DOHH2 (cell line): ENCODE measurements around the gene FANK1.

ENCODE experiments used
- H3F3A ChIP-seq: fragments of 200-600 bp; sonication (generic), shearing (Covaris generic); 2 replicates; pipeline ENCODE4 v1.6.0; 2016; ENCODE audit warnings: antibody characterized with exemption, mild to moderate bottlenecking; ENCODE audit not compliant: control insufficient read depth, insufficient read depth
- H3K27ac ChIP-seq: fragments of 200-600 bp; sonication (generic); 2 replicates; pipeline ENCODE4 v1.5.1; 2014; ENCODE audit warnings: low read depth, mild to moderate bottlenecking, low read length, moderate library complexity
- H3K27me3 ChIP-seq: fragments of 200-600 bp; sonication (generic); 2 replicates; pipeline ENCODE4 v1.6.1; 2014; ENCODE audit warnings: mild to moderate bottlenecking, low read length, mixed read lengths; ENCODE audit not compliant: control insufficient read depth
- H3K36me3 ChIP-seq: fragments of 200-600 bp; sonication (generic); 2 replicates; pipeline ENCODE4 v1.6.1; 2014; ENCODE audit warnings: mild to moderate bottlenecking, low read length, moderate library complexity, mixed read lengths; ENCODE audit not compliant: control insufficient read depth
- H3K4me1 ChIP-seq: fragments of 200-600 bp; sonication (generic); 2 replicates; pipeline ENCODE4 v1.6.1; 2014; ENCODE audit warnings: mild to moderate bottlenecking, low read length, mixed read lengths; ENCODE audit not compliant: control insufficient read depth
- H3K4me2 ChIP-seq: fragments of 200-600 bp; sonication (generic); 2 replicates; pipeline ENCODE4 v1.6.0; 2014; ENCODE audit warnings: mild to moderate bottlenecking, low read length, moderate library complexity
- H3K4me3 ChIP-seq: fragments of 200-600 bp; sonication (generic); 2 replicates; pipeline ENCODE4 v1.5.1; 2014; ENCODE audit warnings: mild to moderate bottlenecking, low read length, mixed read lengths
- H3K79me2 ChIP-seq: fragments of 200-600 bp; sonication (generic); 2 replicates; pipeline ENCODE4 v1.6.1; 2014; ENCODE audit warnings: mild to moderate bottlenecking, low read length, mixed read lengths; ENCODE audit not compliant: control insufficient read depth
- H3K9me2 ChIP-seq: fragments of 200-600 bp; sonication (generic); replicated peaks from 2 replicates; pipeline ENCODE4 v1.6.1; 2014; ENCODE audit warnings: mild to moderate bottlenecking, low read length, mixed read lengths; ENCODE audit not compliant: control insufficient read depth
- H3K9me3 ChIP-seq: fragments of 200-600 bp; sonication (generic); 2 replicates; pipeline ENCODE4 v1.6.1; 2014; ENCODE audit warnings: antibody characterized with exemption, low read length, mixed read lengths; ENCODE audit not compliant: control insufficient read depth, insufficient read depth
- H4K20me1 ChIP-seq: fragments of 200-600 bp; sonication (generic); 2 replicates; pipeline ENCODE4 v1.6.0; 2014; ENCODE audit warnings: low read depth, mild to moderate bottlenecking, antibody characterized with exemption, low read length, moderate library complexity; ENCODE audit not compliant: control insufficient read depth, insufficient read depth
- EZH2phosphoT487 ChIP-seq: fragments of 200-600 bp; sonication (generic); IDR thresholded peaks from 2 replicates; pipeline ENCODE4 v1.6.1; 2017; ENCODE audit warnings: borderline replicate concordance, mild to moderate bottlenecking, antibody characterized with exemption, low read length, moderate library complexity, mixed read lengths
- TF ChIP-seq, protein P1 (sequence below): fragments of 200-600 bp; sonication (generic); IDR thresholded peaks from one replicate; pipeline ENCODE4 v1.5.1; 2014; ENCODE audit warnings: antibody characterized with exemption, mild to moderate bottlenecking, low read depth, low read length; ENCODE audit not compliant: poor library complexity, severe bottlenecking

The FANK1 gene

GRCh38 chr10:126042906-126043305 is 146.5 kb downstream of the FANK1 start:
- no peak overlapping the region for H3K27ac ChIP-seq
- no peaks in the 10 kb centered on the region for H3K9me3 ChIP-seq
- H3F3A ChIP-seq: no peaks in the 10 kb centered on the region

GRCh38 chr10:126043389-126043788 is 147.0 kb downstream of the FANK1 start:
- Histone ChIP-seq H3F3A (no peaks in the 10 kb centered on the region), H3K79me2 (no peaks in the 10 kb centered on the region), H3K36me3 (no peaks in the 10 kb centered on the region), H4K20me1 (no peaks in the 10 kb centered on the region), H3K4me2 (no peak overlapping the region), H3K27me3 (no peaks in the 10 kb centered on the region), H3K9me3 (no peaks in the 10 kb centered on the region), H3K4me1 (peaks cover 17% of the 10 kb centered on the region), H3K4me3 (no peak overlapping the region), H3K27ac (no peak overlapping the region), H3K9me2 (no peaks in the 10 kb centered on the region)
- TF ChIP-seq, protein P1, sequence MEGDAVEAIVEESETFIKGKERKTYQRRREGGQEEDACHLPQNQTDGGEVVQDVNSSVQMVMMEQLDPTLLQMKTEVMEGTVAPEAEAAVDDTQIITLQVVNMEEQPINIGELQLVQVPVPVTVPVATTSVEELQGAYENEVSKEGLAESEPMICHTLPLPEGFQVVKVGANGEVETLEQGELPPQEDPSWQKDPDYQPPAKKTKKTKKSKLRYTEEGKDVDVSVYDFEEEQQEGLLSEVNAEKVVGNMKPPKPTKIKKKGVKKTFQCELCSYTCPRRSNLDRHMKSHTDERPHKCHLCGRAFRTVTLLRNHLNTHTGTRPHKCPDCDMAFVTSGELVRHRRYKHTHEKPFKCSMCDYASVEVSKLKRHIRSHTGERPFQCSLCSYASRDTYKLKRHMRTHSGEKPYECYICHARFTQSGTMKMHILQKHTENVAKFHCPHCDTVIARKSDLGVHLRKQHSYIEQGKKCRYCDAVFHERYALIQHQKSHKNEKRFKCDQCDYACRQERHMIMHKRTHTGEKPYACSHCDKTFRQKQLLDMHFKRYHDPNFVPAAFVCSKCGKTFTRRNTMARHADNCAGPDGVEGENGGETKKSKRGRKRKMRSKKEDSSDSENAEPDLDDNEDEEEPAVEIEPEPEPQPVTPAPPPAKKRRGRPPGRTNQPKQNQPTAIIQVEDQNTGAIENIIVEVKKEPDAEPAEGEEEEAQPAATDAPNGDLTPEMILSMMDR: no peak
- TF ChIP-seq EZH2phosphoT487: no peak

More at GRCh38 chr10:126042906-126043305, 146.5 kb downstream of the FANK1 start:
- Histone ChIP-seq H3K4me1 (peaks cover 17% of the 10 kb centered on the region), H3K79me2 (no peaks in the 10 kb centered on the region), H3K4me3 (no peak overlapping the region), H3K9me2 (no peaks in the 10 kb centered on the region), H3K27me3 (no peaks in the 10 kb centered on the region), H3K36me3 (no peaks in the 10 kb centered on the region), H3K4me2 (no peak overlapping the region), H4K20me1 (no peaks in the 10 kb centered on the region)
- no peak for TF ChIP-seq EZH2phosphoT487
- TF ChIP-seq, protein P1: no peak

GRCh38 chr10:126045861-126046260 is 149.5 kb downstream of the FANK1 start:
- Histone ChIP-seq H3F3A (no peaks in the 10 kb centered on the region), H4K20me1 (no peaks in the 10 kb centered on the region), H3K4me1 (peaks cover 17% of the 10 kb centered on the region), H3K4me2 (no peak overlapping the region), H3K79me2 (no peaks in the 10 kb centered on the region), H3K9me2 (no peaks in the 10 kb centered on the region), H3K36me3 (no peaks in the 10 kb centered on the region), H3K27me3 (no peaks in the 10 kb centered on the region), H3K4me3 (no peak overlapping the region), H3K27ac (no peak overlapping the region), H3K9me3 (no peaks in the 10 kb centered on the region)
- TF ChIP-seq, protein P1: no peak
- TF ChIP-seq EZH2phosphoT487: no peak
